KOPT-K1 (cell line): ENCODE measurements around the gene PSME1.

Source experiments
- H3K27ac ChIP-seq: fragments of 200-600 bp; sonication (generic); 2 replicates; pipeline ENCODE4 v1.5.1; 2016; ENCODE audit warnings: antibody characterized with exemption, mild to moderate bottlenecking, low read depth, low read length; ENCODE audit not compliant: poor library complexity, severe bottlenecking
- H3K36me3 ChIP-seq: fragments of 200-600 bp; sonication (generic); 2 replicates; pipeline ENCODE4 v1.5.1; 2017; ENCODE audit warnings: antibody characterized with exemption, mild to moderate bottlenecking, low read length, moderate library complexity; ENCODE audit not compliant: insufficient read depth
- H3K9me3 ChIP-seq: fragments of 200-600 bp; sonication (generic); 2 replicates; pipeline ENCODE4 v1.5.1; 2017; ENCODE audit warnings: antibody characterized with exemption, low read length, mild to moderate bottlenecking; ENCODE audit not compliant: insufficient read depth, poor library complexity, severe bottlenecking

PSME1 gene

GRCh38 chr14:24179294-24179960 lies 43.4 kb downstream of the PSME1 start:
- Histone ChIP-seq H3K36me3 (peaks cover 82% of the 10 kb centered on the region), H3K9me3 (no peaks in the 10 kb centered on the region), H3K27ac (no peak overlapping the region)

DNA sequence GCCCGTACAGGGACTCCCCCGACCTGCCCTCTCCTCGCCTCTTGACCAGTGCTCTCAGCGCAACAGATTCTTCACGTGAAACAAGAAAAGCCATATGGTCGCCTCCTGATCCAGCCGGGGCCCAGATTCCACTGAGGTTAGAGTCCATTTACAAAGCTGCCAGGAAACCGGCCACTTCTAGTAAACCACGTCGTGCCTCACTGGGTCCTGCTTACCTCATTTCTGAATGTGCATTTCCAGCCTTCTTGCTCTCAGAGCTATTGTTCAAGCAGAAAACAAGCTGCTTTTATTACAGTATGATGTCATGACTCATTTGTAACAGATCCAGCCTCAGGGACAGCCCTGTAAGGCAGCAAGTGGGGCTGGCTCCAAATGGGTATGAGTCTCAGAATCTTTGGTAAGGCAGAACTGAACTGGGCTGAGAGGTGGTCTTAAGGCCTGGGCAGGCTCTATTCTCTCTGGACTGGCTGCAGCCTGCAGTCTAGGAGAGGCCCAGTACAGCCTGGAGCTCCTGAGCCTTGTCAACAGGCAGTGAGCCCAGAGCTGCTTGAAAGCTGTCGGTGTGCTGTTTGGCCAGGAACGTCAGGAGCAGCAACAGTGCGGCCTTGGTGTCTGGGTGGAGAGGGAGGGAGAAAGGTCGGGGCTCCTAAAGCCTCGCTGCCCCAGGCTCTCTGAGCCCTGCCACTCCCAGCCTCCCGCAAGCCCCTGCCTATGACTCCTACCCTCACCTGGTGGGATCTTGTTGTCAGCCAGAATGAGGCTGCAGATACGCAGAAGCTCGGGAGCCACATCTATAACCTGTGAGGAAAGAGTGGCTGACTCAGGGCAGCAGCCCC lies 44.2 kb downstream of the PSME1 start:
- Histone ChIP-seq H3K36me3 (peaks cover 89% of the 10 kb centered on the region), H3K9me3 (no peaks in the 10 kb centered on the region), H3K27ac (no peak overlapping the region)

DNA sequence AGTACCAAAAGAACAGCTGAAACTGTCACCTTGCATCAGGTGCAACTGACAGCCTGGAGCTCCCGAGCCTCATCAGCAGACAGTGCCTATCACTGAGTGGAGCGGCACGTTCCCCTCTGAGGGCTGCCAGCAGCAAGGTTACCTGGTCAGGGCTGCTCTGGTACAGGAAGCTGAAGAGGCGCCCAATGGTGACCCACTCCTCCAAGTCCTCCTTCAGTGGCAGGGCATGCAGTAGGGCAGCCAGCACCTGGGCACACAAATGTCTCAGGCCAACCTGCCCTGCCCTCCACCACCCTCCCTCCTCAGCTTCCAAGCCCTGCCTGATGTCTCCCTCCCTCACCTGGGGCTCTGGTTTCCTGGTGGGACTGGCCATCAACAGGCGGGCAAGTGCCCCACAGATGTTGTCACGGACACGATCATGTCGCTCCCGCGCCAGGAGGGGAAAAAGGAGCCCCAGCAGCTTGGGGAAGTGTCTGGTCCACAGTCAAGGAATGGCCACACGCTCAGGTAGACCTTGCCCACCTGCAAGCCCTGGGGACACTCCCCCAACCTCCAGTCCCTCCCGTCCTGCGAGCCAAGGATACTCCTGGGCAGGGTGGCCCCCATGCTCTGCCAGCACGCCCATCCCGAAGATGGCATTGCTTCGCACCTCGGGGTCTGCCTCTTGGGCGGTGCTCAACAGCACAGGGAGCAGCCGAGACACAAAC lies 45.5 kb downstream of the PSME1 start:
- peaks cover 100% of the 10 kb centered on the region for H3K36me3 ChIP-seq
- H3K27ac ChIP-seq, result no peak overlapping the region
- no peaks in the 10 kb centered on the region for H3K9me3 ChIP-seq

DNA sequence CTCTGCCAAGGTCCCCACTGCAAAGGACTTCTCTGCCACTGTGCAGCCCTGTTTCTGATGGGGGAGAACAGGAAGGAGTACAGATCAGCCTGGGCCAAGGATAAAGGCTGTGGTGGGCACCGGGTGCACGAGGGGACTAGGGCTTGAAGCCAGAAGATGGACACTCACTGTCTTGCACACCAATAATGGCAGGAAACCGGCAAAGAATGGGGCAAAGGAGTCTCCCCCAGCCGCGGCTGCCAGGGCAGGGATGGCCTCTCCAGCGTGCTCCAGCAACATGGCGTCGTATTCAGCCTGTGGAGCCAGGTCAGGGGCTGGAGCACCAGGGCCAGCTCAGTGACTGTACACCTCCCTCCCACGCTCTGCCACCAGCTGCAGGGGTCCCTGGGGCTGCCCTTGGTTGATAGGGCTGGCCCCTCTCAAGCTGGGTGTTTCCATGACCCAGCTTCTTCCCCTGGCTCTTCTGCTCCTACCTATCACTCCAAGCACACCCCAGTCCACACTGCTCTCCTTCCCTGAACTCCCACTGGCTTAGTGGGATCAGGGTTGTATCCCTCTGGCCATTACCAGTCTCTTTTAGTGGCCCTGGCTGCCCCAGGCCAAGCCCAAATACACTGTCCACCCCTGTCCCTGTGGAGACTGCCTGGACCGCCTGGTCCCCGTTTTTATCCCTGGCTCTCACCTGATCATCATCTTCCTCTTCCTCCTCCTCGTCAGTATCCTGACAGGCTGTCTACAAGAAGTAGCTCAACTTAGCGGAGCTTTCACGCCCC lies 46.3 kb downstream of the PSME1 start:
- Histone ChIP-seq H3K27ac (no peak overlapping the region), H3K9me3 (no peaks in the 10 kb centered on the region), H3K36me3 (peaks cover 98% of the 10 kb centered on the region)

DNA sequence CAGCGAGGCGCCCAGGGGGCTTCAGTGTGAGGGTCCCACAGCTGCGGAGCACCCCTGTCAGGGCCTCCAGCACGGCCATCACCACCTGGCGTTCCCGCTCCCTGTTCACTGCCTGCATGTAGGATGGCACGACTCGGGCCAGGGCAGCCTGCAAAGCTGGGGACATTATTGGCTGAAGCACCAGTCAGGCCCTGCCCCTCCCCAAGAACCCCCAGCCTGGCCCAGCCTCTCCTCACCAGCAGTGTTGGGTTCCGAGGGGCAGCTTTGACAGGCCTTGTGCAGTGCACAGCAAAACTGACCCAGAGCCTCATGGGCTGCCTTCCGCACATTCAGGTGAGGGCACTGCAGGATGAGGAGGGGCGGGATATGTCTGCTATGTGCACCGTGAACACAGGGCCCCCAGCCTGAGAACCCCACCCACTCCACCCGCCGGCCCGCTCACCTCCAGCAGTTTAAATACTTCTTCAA lies 47.1 kb downstream of the PSME1 start:
- Histone ChIP-seq H3K27ac (no peak overlapping the region), H3K36me3 (peaks cover 91% of the 10 kb centered on the region), H3K9me3 (no peaks in the 10 kb centered on the region)

GRCh38 chr14:24184104-24184970 lies 48.3 kb downstream of the PSME1 start:
- no peaks in the 10 kb centered on the region for H3K9me3 ChIP-seq
- no peak overlapping the region for H3K27ac ChIP-seq
- H3K36me3 ChIP-seq, result peaks cover 78% of the 10 kb centered on the region

DNA sequence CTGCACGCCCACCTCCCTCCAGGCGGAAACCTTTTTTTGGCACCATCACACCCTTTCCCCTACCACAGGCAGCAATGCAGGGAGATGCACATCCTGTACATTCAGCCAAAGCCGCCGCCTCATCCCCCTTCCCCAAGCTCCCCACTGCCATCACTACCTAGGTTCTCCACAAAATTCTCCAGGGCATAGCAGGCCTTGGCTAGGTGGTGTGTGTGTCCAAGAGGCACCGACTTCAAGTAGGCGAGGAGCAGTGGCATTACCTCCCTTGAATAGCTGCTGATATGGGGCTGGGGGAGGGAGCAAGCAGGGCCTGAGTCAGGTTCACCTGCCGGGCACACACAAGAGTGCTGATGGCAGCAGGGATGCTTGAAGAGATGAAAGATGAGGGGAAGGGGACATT lies 49.0 kb downstream of the PSME1 start:
- no peak overlapping the region for H3K27ac ChIP-seq
- peaks cover 75% of the 10 kb centered on the region for H3K36me3 ChIP-seq
- no peaks in the 10 kb centered on the region for H3K9me3 ChIP-seq

DNA sequence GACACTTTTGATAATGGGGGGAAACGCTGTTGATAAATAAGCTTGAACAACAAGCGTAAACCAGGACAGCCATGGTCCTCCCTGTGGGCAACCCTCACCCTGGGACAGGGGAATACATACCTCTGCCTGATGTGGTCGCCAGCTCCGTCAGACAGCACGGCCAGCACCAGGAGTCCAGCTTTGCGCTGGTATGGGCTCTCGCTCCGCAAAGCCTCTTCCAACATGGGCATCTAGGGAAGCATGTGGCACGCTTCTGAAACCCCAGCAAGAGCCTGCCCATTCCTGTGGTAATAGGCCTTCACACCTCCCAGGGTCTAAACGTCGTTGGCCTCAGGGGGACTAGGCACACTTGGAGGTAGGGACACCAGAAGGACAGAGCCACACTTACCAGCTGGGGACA lies 49.7 kb downstream of the PSME1 start:
- Histone ChIP-seq H3K9me3 (no peaks in the 10 kb centered on the region), H3K27ac (no peak overlapping the region), H3K36me3 (peaks cover 74% of the 10 kb centered on the region)

DNA sequence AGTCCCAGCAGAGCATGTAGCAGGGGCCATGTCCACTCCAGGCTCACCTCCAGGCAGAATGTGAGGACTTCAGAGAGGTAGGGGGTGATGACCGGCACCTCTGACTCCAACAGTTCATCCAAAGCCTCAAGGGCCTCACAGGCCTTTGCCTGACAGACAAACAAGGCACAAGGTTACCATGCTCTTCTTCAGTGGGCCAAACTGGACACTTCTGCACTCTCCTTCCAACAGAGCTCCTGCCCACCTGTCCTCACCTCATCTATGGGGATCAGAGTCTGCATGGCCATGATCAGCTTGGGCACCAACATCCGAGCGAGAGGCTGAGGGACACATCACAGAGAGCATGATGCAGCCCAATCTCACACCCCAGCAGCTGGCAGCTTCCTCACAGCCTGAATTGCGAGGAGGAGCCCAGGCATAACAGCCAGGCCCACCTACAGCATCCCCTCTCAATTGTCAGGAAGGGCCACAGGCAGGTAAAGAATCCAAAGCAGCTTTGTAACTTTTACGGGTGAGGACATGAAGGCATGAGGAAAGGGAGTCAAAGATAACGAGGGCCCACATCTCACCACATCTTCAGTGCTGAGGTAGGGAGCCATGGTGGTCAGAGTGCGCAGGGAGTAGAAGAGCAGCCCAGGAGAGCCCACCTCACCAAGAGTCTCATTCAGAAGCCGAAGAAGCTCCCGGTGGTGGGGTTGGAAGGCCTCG lies 51.0 kb downstream of the PSME1 start:
- H3K9me3 ChIP-seq, result no peaks in the 10 kb centered on the region
- peak overlapping the region; percentile 66 for H3K27ac ChIP-seq
- peaks cover 72% of the 10 kb centered on the region for H3K36me3 ChIP-seq

DNA sequence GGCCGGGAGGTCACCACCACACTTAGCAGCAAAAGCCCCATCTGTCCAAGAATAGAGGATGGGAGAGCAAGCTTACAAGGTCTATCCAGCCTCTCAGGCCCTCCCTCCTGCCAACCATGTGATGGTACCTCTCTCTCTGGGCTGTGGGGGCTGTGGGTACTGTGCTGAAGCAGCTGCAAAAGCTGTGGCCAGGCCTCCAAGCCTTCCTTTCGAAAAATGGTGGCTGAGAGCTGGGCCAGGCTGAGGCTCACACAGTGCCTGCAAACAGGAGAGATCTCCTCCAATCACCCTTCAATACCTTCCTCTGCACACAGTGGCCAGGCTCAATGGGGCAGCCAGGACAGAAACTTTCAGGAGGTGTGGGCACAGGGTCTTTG lies 51.5 kb downstream of the PSME1 start:
- Histone ChIP-seq H3K36me3 (peaks cover 72% of the 10 kb centered on the region), H3K27ac (peak overlapping the region; percentile 66), H3K9me3 (no peaks in the 10 kb centered on the region)
